GM12892 (cell line): ENCODE measurements around the gene NEGR1.

ENCODE experiments used
- POLR2A ChIP-seq: IDR thresholded peaks from 2 replicates; pipeline ENCODE4 v1.6.1; 2011; ENCODE audit warnings: low read depth, low read length, control low read depth
- POLR2AphosphoS5 ChIP-seq: IDR thresholded peaks from 2 replicates; pipeline ENCODE4 v1.6.1; 2011; ENCODE audit warnings: low read depth, low read length, control low read depth

DNA sequence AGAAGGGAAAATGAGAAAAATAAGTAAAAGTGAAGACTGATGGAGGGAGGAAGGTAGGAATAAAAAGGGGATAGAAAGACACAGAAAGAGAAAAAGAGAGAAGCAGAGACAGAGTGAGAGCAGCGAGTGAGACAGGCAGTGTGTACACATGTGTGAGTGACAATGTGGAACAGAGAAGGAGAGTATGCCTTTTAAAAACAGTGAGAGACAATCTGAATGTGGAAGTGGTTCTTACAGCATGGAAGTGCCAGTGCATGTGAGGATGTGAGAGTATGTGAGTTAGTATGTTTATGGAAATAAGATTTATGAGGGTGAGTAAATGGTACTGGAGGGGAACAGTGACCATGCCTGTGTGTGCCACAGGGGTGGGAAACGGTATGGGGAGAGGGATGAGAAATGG lies 1.2 kb downstream of the NEGR1 start:
- TF ChIP-seq POLR2A = no peak
- TF ChIP-seq POLR2AphosphoS5 = no peak
